Glutamatergic neuron (in vitro differentiated cells): Measurements from ENCODE around the gene ALOX5. TPM values are rescaled to one million over a fixed set of nuclear protein-coding genes. Genes with fewer than 3 reads are reported as not detected.
"Not testable (repeated sequence)": the region's sequence is repeated elsewhere in the genome, so short reads cannot be mapped to it uniquely, and the experiment has no call there.

Experiments used
- DNase-seq: peaks from one replicate; pipeline ENCODE4 v3.0.0; 2022
- H3K27ac Mint-ChIP-seq: one replicate; pipeline ENCODE4 v1.8.0; 2020; ENCODE audit warnings: mild to moderate bottlenecking, mixed read lengths, inconsistent platforms; ENCODE audit not compliant: unreplicated experiment
- H3K27me3 Mint-ChIP-seq: one replicate; pipeline ENCODE4 v1.8.0; 2020; ENCODE audit warnings: mild to moderate bottlenecking, moderate library complexity, mixed read lengths, inconsistent platforms; ENCODE audit not compliant: unreplicated experiment
- H3K36me3 Mint-ChIP-seq: one replicate; pipeline ENCODE4 v1.8.0; 2020; ENCODE audit warnings: mild to moderate bottlenecking, mixed read lengths, inconsistent platforms; ENCODE audit not compliant: unreplicated experiment
- H3K4me1 Mint-ChIP-seq: one replicate; pipeline ENCODE4 v1.8.0; 2020; ENCODE audit warnings: mild to moderate bottlenecking, low read depth, mixed read lengths, inconsistent platforms; ENCODE audit not compliant: unreplicated experiment
- H3K4me3 Mint-ChIP-seq: one replicate; pipeline ENCODE4 v1.8.0; 2020; ENCODE audit warnings: mild to moderate bottlenecking, mixed read lengths, inconsistent platforms; ENCODE audit not compliant: unreplicated experiment
- H3K9me3 Mint-ChIP-seq: one replicate; pipeline ENCODE4 v1.8.0; 2020; ENCODE audit warnings: mild to moderate bottlenecking, moderate library complexity, mixed read lengths, inconsistent platforms; ENCODE audit not compliant: unreplicated experiment
- total RNA-seq: library from RNA; stranded (reverse); fragmentation: NEBNext Ultra II Directional; extraction: Animal tissue kit (Norgen Biotek cat#: 25700); gene quantifications from one replicate; pipeline ENCODE4 v1.2.1, GENCODE V29; 2021; ENCODE audit not compliant: unreplicated experiment
- TF ChIP-seq, protein P1 (sequence below): fragments of 200-600 bp; sonication (generic); IDR thresholded peaks from one replicate; pipeline ENCODE4 v1.5.0; 2021; ENCODE audit not compliant: partially characterized antibody, unreplicated experiment

The ALOX5 gene
- total RNA-seq, 1 donor from 2014 or later: 8.4 TPM

DNA sequence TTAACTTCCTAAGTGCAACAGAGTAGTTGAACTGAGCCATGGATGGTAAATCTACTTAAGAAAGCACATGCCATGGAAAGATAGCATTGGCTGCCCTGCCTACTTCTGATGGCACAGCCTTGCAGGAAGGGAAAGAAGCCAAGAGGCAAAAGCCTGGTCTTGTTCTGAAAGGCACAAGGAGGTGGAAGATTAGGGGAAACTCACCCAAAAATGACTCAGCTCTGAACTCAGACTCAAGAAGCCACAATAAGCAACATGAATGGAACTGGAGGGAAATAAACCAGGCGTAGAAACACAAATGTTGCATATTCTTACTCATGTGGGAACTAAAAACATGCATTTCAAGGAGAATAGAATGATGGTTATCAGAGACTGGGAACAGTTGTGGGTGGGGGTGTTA, 20.8 kb upstream of the ALOX5 start:
- Mint-ChIP-seq H3K4me3 (no peak overlapping the region), H3K27ac (no peak overlapping the region), H3K27me3 (peaks cover 3% of the 10 kb centered on the region), H3K9me3 (peaks cover 1% of the 10 kb centered on the region), H3K36me3 (peaks cover 3% of the 10 kb centered on the region), H3K4me1 (no peaks in the 10 kb centered on the region)
- no peak for DNase-seq
- TF ChIP-seq, protein P1, sequence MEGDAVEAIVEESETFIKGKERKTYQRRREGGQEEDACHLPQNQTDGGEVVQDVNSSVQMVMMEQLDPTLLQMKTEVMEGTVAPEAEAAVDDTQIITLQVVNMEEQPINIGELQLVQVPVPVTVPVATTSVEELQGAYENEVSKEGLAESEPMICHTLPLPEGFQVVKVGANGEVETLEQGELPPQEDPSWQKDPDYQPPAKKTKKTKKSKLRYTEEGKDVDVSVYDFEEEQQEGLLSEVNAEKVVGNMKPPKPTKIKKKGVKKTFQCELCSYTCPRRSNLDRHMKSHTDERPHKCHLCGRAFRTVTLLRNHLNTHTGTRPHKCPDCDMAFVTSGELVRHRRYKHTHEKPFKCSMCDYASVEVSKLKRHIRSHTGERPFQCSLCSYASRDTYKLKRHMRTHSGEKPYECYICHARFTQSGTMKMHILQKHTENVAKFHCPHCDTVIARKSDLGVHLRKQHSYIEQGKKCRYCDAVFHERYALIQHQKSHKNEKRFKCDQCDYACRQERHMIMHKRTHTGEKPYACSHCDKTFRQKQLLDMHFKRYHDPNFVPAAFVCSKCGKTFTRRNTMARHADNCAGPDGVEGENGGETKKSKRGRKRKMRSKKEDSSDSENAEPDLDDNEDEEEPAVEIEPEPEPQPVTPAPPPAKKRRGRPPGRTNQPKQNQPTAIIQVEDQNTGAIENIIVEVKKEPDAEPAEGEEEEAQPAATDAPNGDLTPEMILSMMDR: no peak

DNA sequence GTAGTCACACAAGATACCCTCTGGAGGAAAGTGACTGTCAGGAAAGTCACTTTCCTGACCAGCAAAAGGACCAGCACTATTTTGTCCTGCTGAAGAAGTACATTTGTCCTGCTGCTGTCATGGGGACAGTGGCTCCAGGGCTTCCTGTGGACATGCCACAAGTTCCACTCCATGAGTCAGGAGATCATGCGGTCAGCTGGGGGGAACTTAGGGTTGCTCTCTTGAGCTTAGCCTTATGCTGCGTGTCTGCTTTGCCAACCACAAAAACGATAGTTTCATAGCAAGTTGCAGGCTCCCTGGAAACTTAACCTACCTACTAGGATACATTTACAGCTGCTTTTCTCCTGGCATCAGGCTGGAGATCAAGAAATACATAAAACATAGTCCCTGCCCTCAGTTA, 19.8 kb upstream of the ALOX5 start:
- no peaks in the 10 kb centered on the region for H3K36me3 Mint-ChIP-seq
- TF ChIP-seq, protein P1: no peak
- H3K27ac Mint-ChIP-seq: no peak overlapping the region
- H3K4me1 Mint-ChIP-seq: no peaks in the 10 kb centered on the region
- no peak overlapping the region for H3K4me3 Mint-ChIP-seq
- no peak for DNase-seq
- H3K27me3 Mint-ChIP-seq: no peaks in the 10 kb centered on the region
- no peaks in the 10 kb centered on the region for H3K9me3 Mint-ChIP-seq

DNA sequence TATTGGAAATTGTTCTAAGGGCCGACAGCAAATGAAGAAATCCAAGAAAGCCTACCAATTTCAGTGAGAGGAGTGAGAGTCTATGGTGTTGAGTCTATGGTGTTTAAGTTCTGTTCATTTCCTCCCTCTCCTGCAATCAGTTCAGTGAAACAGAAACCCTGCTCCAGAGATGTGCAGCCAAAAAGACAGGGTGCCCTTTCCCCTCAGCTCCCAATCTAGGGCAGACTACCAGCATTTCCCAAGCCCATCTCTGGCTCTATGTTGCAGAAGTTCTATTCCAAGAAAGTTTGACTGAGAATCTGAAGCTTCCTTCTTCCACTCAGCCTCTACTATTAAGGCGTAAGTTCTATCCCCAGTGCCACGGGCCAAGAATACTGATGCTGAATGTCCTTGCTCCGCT, 18.5 kb upstream of the ALOX5 start:
- Mint-ChIP-seq H3K4me1 (no peaks in the 10 kb centered on the region), H3K36me3 (no peaks in the 10 kb centered on the region), H3K9me3 (peaks cover 3% of the 10 kb centered on the region), H3K4me3 (no peak overlapping the region), H3K27ac (no peak overlapping the region), H3K27me3 (no peaks in the 10 kb centered on the region)
- no peak for DNase-seq
- TF ChIP-seq, protein P1: no peak

DNA sequence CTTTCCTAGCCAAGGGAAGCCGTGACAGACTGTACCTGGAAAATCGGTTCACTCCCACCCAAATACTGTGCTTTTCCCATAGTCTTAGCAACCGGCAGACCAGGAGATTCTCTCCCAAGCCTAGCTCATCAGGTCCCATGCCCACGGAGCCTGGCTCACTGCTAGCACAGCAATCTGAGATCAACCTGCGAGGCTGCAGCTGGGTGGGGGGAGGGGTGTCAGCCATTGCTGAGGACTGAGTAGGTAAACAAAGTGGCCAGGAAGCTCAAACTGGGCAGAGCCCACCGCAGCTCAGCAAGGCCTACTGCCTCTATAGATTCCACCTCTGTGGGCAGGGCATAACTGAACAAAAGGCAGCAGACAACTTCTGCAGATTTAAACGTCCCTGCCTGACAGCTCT, 15.1 kb upstream of the ALOX5 start:
- H3K36me3 Mint-ChIP-seq, H3K27ac Mint-ChIP-seq, DNase-seq, H3K4me1 Mint-ChIP-seq, H3K27me3 Mint-ChIP-seq, H3K9me3 Mint-ChIP-seq, H3K4me3 Mint-ChIP-seq: not testable (repeated sequence)

DNA sequence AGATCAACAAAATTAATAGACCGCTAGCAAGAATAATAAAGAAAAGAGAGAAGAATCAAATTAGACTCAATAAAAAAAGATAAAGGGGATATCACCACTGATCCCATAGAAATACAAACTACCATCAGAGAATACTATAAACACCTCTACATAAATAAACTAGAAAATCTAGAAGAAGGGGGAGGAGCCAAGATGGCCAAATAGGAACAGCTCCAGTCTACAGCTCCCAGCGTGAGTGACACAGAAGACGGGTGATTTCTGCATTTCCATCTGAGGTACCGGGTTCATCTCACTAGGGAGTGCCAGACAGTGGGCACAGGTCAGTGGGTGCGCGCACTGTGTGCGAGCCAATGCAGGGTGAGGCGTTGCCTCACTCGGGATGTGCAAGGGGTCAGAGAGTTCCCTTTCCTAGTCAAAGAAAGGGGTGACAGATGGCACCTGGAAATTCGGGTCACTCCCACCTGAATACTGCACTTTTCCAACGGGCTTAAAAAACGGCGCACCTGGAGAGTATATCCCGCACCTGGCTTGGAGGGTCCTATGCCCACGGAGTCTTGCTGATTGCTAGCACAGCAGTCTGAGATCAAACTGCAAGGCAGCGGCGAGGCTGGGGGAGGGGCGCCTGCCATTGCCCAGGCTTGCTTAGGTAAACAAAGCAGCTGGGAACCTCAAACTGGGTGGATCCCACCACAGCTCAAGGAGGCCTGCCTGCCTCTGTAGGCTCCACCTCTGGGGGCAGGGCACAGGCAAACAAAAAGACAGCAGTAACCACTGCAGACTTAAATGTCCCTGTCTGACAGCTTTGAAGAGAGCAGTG, 11.8 kb upstream of the ALOX5 start:
- peak overlapping the region; percentile 13 for H3K4me3 Mint-ChIP-seq
- not testable (repeated sequence) for H3K9me3 Mint-ChIP-seq, H3K4me1 Mint-ChIP-seq, H3K27me3 Mint-ChIP-seq
- H3K36me3 Mint-ChIP-seq: peaks cover 12% of the 10 kb centered on the region
- peak; percentile 36 for DNase-seq
- H3K27ac Mint-ChIP-seq: peak overlapping the region; percentile 5

DNA sequence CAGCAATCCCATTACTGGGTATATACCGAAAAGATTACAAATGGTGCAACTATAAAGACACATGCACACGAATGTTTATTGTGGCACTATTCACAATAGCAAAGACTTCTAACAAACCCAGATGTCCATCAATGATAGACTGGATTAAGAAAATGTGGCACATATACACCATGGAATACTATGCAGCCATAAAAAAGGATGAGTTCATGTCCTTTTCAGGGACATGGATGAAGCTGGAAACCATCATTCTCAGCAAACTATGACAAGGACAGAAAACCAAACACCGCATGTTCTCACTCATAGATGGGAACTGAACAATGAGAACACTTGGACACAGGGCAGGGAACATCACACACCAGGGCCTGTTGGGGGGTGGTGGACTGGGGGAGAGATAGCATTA, 6.4 kb upstream of the ALOX5 start:
- H3K4me1 Mint-ChIP-seq, H3K27me3 Mint-ChIP-seq, H3K4me3 Mint-ChIP-seq, H3K27ac Mint-ChIP-seq, H3K36me3 Mint-ChIP-seq, H3K9me3 Mint-ChIP-seq, DNase-seq: not testable (repeated sequence)
